Pancreas (tissue), 10 donors: ENCODE results near the gene LRRFIP2. TPM values are rescaled to one million over a fixed set of nuclear protein-coding genes. Genes with fewer than 3 reads are reported as not detected.

Experiments
- ATAC-seq, 4 donors: fragments of 200-7000 bp; cut with Tn5 transposase; one replicate each; pipeline versions ENCODE4 v1.8.0 to v1.9.1; 2020; ENCODE audit warnings: mild to moderate bottlenecking in 4 of 4, moderate library complexity in 4 of 4
- DNase-seq, 6 donors: peaks; one replicate each; pipeline ENCODE4 v3.0.0-alpha.2; 2020
- FAIRE-seq: peaks from 2 replicates; lab custom pipeline; 2012; peaks lifted over from hg19 to GRCh38; lab: Jason Lieb, UNC
- H3K27ac ChIP-seq, 4 donors: fragments of 200-600 bp; sonication (generic); 1 replicate in 3 of 4; 2 replicates in 1 of 4; pipeline versions ENCODE4 v1.5.0 to v1.8.0; 2020
- H3K27me3 ChIP-seq, 4 donors: fragments of 200-600 bp; one replicate each; pipeline ENCODE4 v1.8.0; 2021
- H3K36me3 ChIP-seq, 3 donors: fragments of 200-600 bp; sonication (generic) in 1 of 3; one replicate each; pipeline versions ENCODE4 v1.5.0 to v1.8.0; 2020 to 2021
- H3K4me1 ChIP-seq, 3 donors: fragments of 200-600 bp; one replicate each; pipeline ENCODE4 v1.8.0; 2021
- H3K4me3 ChIP-seq, 4 donors: fragments of 200-600 bp; sonication (generic) in 2 of 4; one replicate each; pipeline versions ENCODE4 v1.5.0 to v1.8.0; 2020 to 2021
- H3K9me3 ChIP-seq, 4 donors: fragments of 200-600 bp; one replicate each; pipeline ENCODE4 v1.8.0; 2021
- WGBS, 2 donors: extraction: QIAGEN DNeasy Blood & Tissue Kit; methylation state at CpG; one replicate each; pipeline ENCODE4 v1.1.7; 2013; 5-methylcytosine and 5-hydroxymethylcytosine counted together
- intact Hi-C, 3 donors: fragments of 100-400 bp; cut with DNase I; formaldehyde crosslinking; loops; one replicate each; pipeline versions ENCODE4 v1.11.1 to v1.14.2; 2022
- polyA plus RNA-seq, 2 donors: library from polyadenylated mRNA; stranded (reverse); fragments of 200-250 nt; gene quantifications; one replicate each; pipeline ENCODE4 v1.2.3, GENCODE V29; 2013
- total RNA-seq, 6 donors: library from RNA; stranded (reverse); fragmentation: NEBNext Ultra II Directional in 4 of 6; extraction: Animal tissue kit (Norgen Biotek cat#: 25700) in 4 of 6; gene quantifications; one replicate each; pipeline versions ENCODE4 v1.2.1 to v1.2.4, GENCODE V29; 2021 to 2023
- TF ChIP-seq, protein P1 (sequence below), 4 donors: fragments of 200-600 bp; sonication (generic) in 3 of 4; IDR thresholded peaks; one replicate each; pipeline versions ENCODE4 v1.5.0 to v1.8.0; 2021; ENCODE audit warnings: antibody characterized with exemption in 4 of 4
- donor health status: healthy with polysubstance abuse.
- donor health status: DM: no; HTN: no; CAD: no; lungs with moderate emphysema.
- donor health status: DM: no; HTN: no; CAD: no.
- donor health status: control.
- donor health status: control.
- donor health status: Bipolar disorder and iron deficiency.
- donor health status: DM: yes; HTN: yes; CAD: no.
- donor health status: DM: no; HTN: no; CAD: no.
- donor health status: DM: no; HTN: no; CAD: no.
- donor health status: DM: yes; HTN: yes; CAD: no.

Gene LRRFIP2
- total and polyA plus RNA-seq, 8 donors, result 14.6 to 35.7 (median 21.8) TPM

GRCh38 chr3:37082317-37082716 is 92.1 kb downstream of the LRRFIP2 start:
- H3K4me1 ChIP-seq, result no peaks in the 10 kb centered on the region
- no peak overlapping the region for H3K27ac ChIP-seq
- no peak for FAIRE-seq

GRCh38 chr3:37075955-37076354 is 98.4 kb downstream of the LRRFIP2 start:
- WGBS, 2 donors, result 98 to 100% methylated on average over 1 of the region's 1 CpG
- no peak for FAIRE-seq
- intact Hi-C loops, result no loop called here
- no peak for ATAC-seq
- Histone ChIP-seq H3K4me3 (no peak overlapping the region), H3K27me3 (no peaks in the 10 kb centered on the region), H3K27ac (no peak overlapping the region), H3K36me3 (no peaks in the 10 kb centered on the region), H3K9me3 (no peaks in the 10 kb centered on the region), H3K4me1 (no peaks in the 10 kb centered on the region)
- no peak for DNase-seq
- TF ChIP-seq, protein P1, sequence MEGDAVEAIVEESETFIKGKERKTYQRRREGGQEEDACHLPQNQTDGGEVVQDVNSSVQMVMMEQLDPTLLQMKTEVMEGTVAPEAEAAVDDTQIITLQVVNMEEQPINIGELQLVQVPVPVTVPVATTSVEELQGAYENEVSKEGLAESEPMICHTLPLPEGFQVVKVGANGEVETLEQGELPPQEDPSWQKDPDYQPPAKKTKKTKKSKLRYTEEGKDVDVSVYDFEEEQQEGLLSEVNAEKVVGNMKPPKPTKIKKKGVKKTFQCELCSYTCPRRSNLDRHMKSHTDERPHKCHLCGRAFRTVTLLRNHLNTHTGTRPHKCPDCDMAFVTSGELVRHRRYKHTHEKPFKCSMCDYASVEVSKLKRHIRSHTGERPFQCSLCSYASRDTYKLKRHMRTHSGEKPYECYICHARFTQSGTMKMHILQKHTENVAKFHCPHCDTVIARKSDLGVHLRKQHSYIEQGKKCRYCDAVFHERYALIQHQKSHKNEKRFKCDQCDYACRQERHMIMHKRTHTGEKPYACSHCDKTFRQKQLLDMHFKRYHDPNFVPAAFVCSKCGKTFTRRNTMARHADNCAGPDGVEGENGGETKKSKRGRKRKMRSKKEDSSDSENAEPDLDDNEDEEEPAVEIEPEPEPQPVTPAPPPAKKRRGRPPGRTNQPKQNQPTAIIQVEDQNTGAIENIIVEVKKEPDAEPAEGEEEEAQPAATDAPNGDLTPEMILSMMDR (IDR thresholded peaks at IDR 0.05), result no peak

More at GRCh38 chr3:37082317-37082716, 92.1 kb downstream of the LRRFIP2 start:
- ATAC-seq (no peak), DNase-seq (no peak)
- Histone ChIP-seq H3K36me3 (no peaks in the 10 kb centered on the region), H3K9me3 (no peaks in the 10 kb centered on the region), H3K27me3 (no peaks in the 10 kb centered on the region), H3K4me3 (no peak overlapping the region)
- 59 to 63% methylated on average over 3 of the region's 3 CpGs for WGBS, 2 donors
- TF ChIP-seq, protein P1 (IDR thresholded peaks at IDR 0.05), result no peak
- intact Hi-C loops, result no loop called here

DNA sequence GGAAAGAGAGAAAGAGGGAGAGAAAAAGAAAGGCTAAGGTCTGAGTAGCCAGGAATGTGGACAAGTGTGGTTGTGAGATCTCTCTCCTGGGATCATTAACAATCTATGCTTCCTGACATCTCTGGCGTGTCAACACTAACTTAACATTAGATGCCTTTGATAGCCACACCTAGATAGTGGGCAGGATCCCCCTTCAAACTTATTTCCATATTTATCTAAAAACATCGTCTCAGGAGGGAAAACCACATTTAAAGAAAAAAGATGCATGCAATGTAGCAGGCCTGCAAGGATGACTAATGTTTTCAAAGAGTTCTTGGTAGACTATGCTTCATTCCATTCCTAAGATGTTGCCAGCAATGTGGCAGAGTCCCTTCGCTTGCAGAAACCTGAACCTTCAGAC is 100.2 kb downstream of the LRRFIP2 start:
- no peaks in the 10 kb centered on the region for H3K36me3 ChIP-seq
- intact Hi-C loops, result no loop called here
- H3K4me1 ChIP-seq, result no peaks in the 10 kb centered on the region
- H3K9me3 ChIP-seq, result no peaks in the 10 kb centered on the region
- no peaks in the 10 kb centered on the region for H3K27me3 ChIP-seq
- H3K27ac ChIP-seq, result no peak overlapping the region
- H3K4me3 ChIP-seq, result no peak overlapping the region
- TF ChIP-seq, protein P1 (IDR thresholded peaks at IDR 0.05), result no peak
- FAIRE-seq (no peak), DNase-seq (no peak), ATAC-seq (no peak)
- WGBS, 2 donors, result 75 to 88% methylated on average over 3 of the region's 3 CpGs

- FAIRE-seq, result no peak
- WGBS, 2 donors, result 65 to 72% methylated on average over 2 of the region's 2 CpGs
These were observed 101.5 kb downstream of the LRRFIP2 start for GRCh38 chr3:37072892-37073291.

GRCh38 chr3:37071921-37072320 is 102.5 kb downstream of the LRRFIP2 start:
- no peak overlapping the region for H3K27ac ChIP-seq
- TF ChIP-seq, protein P1 (IDR thresholded peaks at IDR 0.05), result no peak
- H3K9me3 ChIP-seq, result no peaks in the 10 kb centered on the region
- H3K27me3 ChIP-seq, result no peaks in the 10 kb centered on the region
- H3K4me3 ChIP-seq, result no peak overlapping the region
- WGBS, 2 donors, result 90 to 95% methylated on average over 3 of the region's 3 CpGs
- no peak for FAIRE-seq
- no peak for DNase-seq
- H3K4me1 ChIP-seq, result no peaks in the 10 kb centered on the region
- intact Hi-C loops, result no loop called here
- ATAC-seq, result no peak
- H3K36me3 ChIP-seq, result no peaks in the 10 kb centered on the region

More at GRCh38 chr3:37072892-37073291, 101.5 kb downstream of the LRRFIP2 start:
- DNase-seq (no peak), ATAC-seq (no peak)
- Histone ChIP-seq H3K4me1 (no peaks in the 10 kb centered on the region), H3K27ac (no peak overlapping the region), H3K36me3 (no peaks in the 10 kb centered on the region), H3K27me3 (no peaks in the 10 kb centered on the region), H3K4me3 (no peak overlapping the region), H3K9me3 (no peaks in the 10 kb centered on the region)
- intact Hi-C loops, result no loop called here
- TF ChIP-seq, protein P1 (IDR thresholded peaks at IDR 0.05), result no peak
